Measurements from ENCODE around the gene NPM3.
"Not testable (repeated sequence)": the region's sequence is repeated elsewhere in the genome, so short reads cannot be mapped to it uniquely, and the experiment has no call there.

NPM3 gene

DNA sequence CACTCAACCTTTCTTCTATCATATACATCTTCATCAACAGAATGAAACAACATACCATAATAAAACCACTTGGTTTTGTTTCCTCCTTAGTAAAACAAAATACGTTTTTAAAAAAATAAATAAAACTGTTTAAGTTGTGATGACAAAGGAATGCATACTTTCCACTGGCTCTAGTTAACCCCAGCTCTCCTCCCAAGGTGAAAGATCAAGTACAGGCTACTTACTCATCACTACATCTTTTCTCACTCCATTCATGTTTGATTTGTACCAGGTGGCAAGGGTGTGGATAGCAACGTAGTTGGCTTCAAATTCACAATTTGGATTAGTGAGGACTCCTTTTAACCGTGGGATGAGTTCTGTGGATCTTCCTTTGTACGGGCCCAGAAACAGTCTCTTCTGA is 20.3 kb upstream of the NPM3 start:
- no peak for DNase-seq

GRCh38 chr10:101797403-101798059 is 14.3 kb upstream of the NPM3 start:
- DNase-seq, result no peak

DNA sequence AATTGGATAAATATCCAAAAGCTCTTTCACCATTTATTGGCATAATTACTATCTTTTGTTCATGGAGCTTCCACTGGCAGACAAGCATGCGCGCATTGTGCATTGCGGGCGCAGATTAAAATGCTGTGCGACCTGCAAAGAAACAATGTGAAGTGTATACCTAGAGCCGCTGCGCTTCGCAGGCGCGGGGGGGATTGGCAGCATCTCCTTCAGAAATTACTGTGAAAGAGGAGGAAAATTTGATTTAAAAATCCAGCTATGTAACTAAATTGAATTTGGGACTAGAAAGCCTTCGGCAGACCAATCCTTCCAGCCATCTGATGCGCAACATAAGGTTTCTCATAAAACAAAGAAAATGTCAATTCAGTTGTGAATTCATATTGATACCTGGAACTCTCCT is 10.3 kb upstream of the NPM3 start:
- no peak for DNase-seq

- DNase-seq, result no peak
These were observed 6.4 kb upstream of the NPM3 start for GRCh38 chr10:101789686-101790085.

DNA sequence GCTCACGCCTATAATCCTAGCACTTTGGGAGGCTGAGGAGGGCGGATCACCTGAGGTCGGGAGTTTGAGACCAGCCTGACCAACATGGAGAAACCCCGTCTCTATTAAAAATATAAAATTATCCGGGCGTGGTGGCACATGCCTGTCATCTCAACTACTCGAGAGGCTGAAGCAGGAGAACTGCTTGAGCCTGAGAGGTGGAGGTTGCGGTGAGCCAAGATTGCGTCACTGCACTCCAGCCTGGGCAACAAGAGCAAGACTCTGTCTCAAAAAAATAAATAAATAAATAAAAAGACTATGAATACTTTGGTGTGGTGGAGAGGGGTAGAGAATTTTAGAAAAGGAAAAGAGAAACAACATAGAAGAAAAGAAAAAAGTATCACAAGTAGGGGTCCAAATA is 6.0 kb upstream of the NPM3 start:
- DNase-seq, result not testable (repeated sequence)

DNA sequence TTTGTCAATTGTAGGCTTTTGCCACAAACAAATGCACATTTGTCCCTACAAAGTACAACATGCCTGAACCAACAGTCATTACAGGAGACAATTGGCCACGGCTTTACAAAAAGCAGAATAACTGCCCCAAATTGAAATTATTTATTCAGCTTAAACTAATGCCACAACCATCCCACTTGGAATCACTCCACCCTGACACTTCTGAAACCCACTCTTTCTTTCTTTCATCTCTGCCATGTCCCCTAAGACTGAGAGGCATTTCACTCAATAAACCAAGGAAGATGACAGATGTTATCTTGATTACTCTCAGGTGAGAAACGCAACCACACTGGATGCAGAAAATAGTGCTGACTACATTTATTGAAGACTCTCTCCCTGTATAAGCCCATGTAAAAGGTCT is 2.6 kb upstream of the NPM3 start:
- DNase-seq, result no peak

DNA sequence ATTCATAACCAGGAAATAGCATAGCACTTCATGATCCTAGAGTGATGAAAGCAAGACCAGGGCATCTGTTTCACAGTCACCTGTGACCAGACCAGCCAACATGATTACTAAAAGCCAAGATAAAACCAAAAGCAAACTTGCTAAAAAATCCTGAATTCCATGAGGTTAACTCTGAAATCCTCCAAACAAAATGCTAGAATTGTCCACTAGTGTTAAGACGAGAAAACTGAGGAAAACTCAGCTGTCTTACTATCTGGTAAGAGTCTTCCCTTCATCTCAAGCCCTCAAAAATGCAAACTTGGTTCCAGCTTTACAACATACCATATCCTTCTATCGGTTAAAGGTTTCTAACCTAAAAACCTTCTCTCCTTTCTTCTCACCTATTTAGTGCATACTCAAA is 1.3 kb upstream of the NPM3 start:
- no peak for DNase-seq

DNA sequence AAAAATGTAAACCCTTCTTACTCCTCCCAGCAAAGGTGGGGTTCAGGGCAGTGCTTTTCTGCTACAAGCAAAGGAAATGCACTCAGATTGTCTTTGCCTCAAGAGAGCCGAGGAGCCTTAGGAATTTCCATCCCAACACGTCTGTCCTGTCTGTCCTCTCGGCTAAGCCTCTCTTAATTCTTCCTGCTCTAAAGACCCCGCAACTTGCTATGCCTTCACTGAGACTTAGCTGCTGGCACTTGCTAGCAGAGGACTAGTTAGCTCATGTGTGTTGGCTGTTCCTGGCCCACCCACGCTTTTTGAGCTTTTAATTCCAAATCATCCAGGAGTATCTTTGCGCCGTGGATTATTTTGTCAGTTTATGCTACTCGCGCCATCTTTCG is 481 bp upstream of the NPM3 start:
- DNase-seq, result no peak

DNA sequence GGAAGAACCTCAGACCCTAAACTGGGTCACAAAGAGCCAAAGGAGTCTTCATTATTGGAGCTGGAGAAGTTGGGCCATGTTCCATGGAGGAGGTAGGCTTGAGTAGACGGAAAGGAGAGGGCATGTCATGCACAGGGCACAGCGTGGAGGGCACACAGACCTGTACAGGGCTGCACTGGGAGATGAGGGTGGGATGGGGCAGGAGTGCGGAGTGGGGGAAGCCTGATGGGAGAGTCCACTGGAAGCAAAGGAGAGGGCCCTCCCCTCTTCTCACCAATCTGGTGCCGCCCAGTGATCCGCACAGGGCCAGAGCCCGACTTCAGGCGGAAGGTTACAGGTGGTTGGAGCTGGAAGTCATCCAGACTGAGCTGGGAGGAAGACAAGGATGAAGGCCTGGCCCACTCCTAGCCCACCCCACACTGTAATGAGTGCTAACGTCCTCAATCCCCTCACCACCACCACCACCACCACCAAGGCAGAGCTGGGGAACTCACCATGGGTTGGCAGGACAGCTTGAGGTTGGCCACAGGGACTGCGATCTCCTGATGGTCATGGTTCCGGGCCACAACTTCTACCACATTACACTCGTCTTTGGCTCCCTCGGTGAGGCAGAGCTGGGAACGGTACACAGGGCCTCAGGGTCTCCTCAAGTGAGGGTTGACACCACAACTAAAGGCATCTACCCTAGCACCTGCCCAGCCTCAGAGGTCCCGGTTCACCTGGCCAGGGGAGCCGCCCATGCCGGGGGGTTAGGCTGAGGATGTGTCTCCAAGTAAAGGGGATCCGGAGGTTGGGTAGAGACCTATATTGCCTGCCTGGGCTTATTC is 1.0 kb downstream of the NPM3 start:
- no peak for DNase-seq

- DNase-seq, result no peak
These were observed 1.6 kb downstream of the NPM3 start for GRCh38 chr10:101781655-101781983.

DNA sequence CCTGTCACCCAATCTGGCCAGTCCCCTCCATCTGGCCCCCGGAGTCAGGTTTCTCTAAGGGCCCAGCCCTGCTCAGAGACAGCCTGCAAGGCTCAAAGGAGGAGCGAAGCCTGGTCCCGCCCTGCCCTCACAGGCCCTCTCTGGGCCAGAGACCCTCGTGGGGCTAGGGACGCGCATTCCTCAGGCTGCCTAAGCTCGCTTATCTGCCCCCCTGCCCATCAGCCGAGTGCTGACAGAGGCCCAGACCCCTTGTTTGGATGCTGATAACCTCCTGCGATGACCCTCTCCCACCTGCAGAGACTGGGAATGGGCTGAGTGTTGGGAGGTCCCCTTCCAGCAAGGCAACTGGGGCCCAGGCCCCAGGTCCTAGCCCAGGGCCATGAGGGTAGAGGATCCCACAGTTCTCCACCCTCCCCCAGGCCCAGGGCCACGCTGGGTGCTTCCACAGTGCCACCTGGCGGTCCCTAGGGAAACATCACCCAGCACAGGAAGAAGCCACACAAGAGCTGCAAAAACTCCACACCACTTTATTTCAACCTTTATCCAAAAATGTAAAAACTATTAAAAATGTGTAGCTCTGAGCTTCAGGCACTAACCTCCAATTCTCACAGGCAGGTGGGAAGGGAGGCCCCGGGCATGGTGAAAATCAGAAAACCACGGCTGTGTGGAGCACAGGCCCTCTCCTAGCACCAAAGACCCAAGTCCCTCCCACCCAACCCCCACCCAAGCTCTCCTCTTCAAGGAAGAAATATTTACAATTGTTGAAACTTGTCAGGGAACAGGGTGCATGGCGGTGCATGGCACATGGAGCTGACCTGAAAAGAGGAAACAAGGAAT is 2.2 kb downstream of the NPM3 start:
- DNase-seq, result no peak

DNA sequence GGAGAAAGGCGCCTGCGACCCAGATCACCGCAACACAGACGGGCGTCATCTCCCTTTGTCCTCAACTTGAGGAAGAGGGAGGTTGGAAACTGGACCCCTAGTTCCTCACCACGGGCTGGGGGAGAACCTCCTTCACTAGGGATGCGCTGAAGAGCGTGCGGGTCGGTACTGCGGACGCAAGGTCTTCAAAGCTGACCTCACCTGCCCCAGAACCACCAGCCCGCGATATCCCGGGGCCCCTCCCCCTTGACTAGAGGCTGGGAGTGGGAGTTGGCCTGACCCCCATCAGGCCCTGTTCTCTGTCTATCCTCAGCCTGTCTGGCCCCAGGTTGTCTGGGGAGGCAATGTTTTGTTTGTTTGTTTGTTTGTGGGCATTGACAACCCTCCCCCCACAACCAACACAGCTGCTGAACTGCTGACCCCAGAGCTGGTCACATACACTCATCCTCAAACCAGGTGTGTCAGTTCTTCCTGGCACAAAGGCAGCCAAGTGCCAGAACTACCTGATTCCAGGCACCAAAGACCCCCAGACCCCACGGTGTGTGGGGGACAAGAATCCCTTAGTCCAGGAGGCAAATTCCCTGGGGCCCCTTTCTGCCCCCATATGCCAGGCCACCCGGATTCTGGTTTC is 2.9 kb downstream of the NPM3 start:
- DNase-seq, result no peak

DNA sequence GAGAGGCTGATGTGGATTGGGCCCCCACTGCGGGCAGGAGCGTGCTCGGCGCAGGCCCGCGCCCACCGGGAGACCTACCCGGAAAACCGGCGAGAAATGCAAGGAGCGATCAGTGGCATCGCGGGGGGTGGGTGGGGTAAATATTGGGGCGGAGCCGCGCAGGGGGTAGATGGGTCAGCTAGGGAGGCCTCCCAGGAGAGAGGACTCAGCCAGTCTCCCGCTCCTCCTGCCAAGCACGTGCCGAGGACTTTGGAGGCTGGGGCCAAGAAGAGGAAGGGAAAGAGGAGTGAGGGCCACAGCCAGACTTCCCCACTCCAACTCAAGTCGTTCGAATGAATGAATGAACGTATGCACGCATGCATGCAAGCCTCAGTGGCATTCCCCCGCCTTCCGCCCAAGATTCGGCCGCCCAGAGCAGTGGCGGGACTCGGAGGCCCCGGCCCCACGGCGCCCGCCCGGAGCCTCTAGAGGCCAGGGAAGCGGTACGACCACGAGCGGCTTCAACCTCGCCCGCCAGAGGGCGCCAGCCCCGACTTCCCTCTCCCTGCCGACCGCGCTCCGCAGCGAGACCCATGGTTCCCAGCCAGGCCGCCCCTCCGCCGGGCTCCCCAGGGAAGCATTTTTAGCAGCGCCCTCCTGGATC is 3.6 kb downstream of the NPM3 start:
- no peak for DNase-seq

GRCh38 chr10:101778781-101779543 is 4.3 kb downstream of the NPM3 start:
- no peak for DNase-seq

- no peak for DNase-seq
These were observed 5.0 kb downstream of the NPM3 start for GRCh38 chr10:101778151-101778780.

- DNase-seq, result no peak
These were observed 5.6 kb downstream of the NPM3 start for GRCh38 chr10:101777619-101778145.

- DNase-seq, result no peak
These were observed 7.0 kb downstream of the NPM3 start for GRCh38 chr10:101776161-101776817.

GRCh38 chr10:101775273-101776160 is 7.7 kb downstream of the NPM3 start, which contains the start of gene FGF8:
FGF8 (minus strand) TSS chr10:101776114; CDS start chr10:101775900, 214 bp downstream.
- DNase-seq, result no peak

- DNase-seq, result no peak
These were observed 8.5 kb downstream of the NPM3 start for GRCh38 chr10:101774589-101775272.

Data from SIG-M5 (cell line).